ENCODE measurements around the gene PRKX. TPM values are rescaled to one million over a fixed set of nuclear protein-coding genes. Genes with fewer than 3 reads are reported as not detected.
"Not testable (repeated sequence)": the region's sequence is repeated elsewhere in the genome, so short reads cannot be mapped to it uniquely, and the experiment has no call there.

PRKX gene
- total RNA-seq, 1 donor from 2014 or later = 25.1 TPM

- no peak for DNase-seq (ENCODE audit: low read depth, low spot score)
Observed at GRCh38 chrX:3711331-3711917, 2.0 kb downstream of the PRKX start.

GRCh38 chrX:3707673-3708274 is 5.7 kb downstream of the PRKX start:
- DNase-seq (ENCODE audit: low read depth, low spot score) = not testable (repeated sequence)

GRCh38 chrX:3706481-3706880 is 7.0 kb downstream of the PRKX start:
- DNase-seq (ENCODE audit: low read depth, low spot score) = no peak

GRCh38 chrX:3703251-3703650 is 10.2 kb downstream of the PRKX start:
- not testable (repeated sequence) for DNase-seq (ENCODE audit: low read depth, low spot score)

DNA sequence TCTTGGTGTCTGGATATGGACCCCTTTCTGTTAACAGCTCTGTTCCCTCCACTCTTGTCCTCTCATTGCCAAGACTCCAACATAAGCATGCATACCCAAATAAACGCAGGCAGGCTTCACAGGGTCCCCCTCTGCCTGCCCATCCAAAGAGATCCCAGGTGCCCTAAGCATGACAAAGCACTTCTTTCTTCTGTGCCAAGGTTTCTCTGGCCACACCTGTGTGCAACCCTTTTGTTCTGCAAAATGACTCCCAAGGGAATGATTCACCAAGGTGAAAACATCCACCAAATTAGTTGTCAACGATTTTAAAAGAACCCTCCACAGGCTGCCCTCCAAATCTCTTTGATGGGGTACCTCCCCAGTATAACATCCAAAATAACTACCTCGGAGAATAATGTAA is 11.4 kb downstream of the PRKX start:
- not testable (repeated sequence) for DNase-seq (ENCODE audit: low read depth, low spot score)

- not testable (repeated sequence) for DNase-seq (ENCODE audit: low read depth, low spot score)
Observed at GRCh38 chrX:3701445-3701928, 12.0 kb downstream of the PRKX start.

GRCh38 chrX:3699821-3700381 is 13.5 kb downstream of the PRKX start:
- no peak for DNase-seq (ENCODE audit: low read depth, low spot score)

DNA sequence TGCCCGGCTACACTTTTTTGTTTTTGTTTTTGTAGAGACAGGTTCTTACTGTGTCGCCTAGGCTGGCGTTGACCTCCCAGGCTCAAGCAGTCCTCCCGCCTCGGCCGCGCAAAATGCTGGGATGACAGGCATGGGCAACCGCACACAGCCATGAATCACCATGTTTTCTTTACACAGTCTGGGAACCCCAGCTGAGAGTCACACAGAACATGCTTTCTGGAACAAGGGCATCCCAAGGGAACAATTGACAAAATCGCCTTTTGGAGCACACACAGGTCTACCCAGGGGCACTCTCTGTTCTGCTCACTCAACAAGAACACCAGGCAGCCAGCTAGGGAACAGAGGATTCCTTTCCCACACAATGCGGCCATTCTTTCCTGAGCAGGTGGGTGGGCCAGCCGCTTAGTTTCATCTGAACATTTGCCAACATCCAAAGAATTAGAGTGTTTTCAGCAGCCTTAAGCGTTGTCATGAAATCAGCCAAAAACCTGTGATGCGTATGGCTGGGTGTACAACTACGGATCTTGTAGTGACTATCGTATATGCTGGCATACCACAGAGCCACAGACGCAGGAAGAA is 15.7 kb downstream of the PRKX start:
- no peak for DNase-seq (ENCODE audit: low read depth, low spot score)

GRCh38 chrX:3697220-3697684 is 16.2 kb downstream of the PRKX start:
- no peak for DNase-seq (ENCODE audit: low read depth, low spot score)

DNA sequence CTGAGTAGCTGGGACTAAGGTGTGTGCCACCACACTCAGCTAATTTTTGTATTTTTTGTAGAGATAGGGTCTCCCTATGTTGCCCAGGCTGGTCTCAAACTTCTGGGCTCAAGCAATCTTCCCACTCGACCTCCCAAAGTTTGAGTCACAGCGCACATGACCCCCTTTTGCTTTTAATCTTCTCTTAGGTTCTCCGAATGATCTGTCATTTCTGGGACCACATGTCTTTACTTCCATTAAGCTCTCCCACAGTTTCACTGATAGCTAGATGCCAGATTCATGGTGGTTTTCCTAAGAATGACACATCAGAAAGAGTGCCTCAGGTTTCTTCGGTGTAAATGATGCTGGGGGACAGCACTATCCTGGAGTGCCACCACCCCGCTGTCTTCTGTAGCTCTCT is 17.9 kb downstream of the PRKX start:
- DNase-seq (ENCODE audit: low read depth, low spot score) = no peak

GRCh38 chrX:3690140-3690539 is 23.3 kb downstream of the PRKX start:
- no peak for DNase-seq (ENCODE audit: low read depth, low spot score)

DNA sequence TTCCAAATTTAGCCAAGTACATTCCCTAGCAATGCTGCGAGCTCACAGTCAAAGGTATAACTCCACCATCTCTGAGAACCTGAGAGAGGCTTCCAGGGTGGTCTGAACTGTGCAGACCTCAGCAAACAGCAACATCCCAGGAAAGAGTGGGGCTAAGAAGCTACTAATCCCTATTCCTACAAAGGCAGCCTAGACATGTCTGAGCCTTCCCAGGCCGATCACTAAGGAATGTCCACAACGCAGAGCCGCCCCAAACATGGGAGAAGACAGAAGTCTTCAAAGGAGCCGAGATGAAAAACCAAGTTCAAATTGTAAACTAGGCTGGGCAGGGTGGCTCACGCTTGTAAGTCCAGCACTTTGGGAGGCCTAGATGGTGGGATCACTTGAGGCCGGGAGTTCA is 30.2 kb downstream of the PRKX start:
- DNase-seq (ENCODE audit: low read depth, low spot score) = not testable (repeated sequence)

- DNase-seq (ENCODE audit: low read depth, low spot score) = no peak
Observed at GRCh38 chrX:3680459-3680858, 33.0 kb downstream of the PRKX start.

DNA sequence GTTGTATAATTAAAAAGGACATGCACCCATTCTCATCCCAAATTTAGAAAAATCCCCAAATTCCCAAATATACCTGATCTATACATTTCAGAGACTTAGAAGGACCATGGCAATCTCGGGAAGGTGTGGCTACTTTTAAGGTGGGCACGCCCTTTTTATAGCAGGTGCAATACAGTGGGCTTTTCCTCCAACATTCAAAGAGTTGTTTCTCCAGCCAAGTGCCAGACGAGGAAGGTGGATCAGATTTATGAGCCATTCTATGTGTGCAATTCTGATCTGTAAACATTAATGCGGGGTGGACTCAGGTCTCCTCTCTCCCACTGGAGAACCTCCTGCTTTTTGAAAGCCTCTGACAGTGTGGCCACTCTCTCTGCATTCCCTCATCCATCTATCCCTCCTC is 33.8 kb downstream of the PRKX start:
- no peak for DNase-seq (ENCODE audit: low read depth, low spot score)

DNA sequence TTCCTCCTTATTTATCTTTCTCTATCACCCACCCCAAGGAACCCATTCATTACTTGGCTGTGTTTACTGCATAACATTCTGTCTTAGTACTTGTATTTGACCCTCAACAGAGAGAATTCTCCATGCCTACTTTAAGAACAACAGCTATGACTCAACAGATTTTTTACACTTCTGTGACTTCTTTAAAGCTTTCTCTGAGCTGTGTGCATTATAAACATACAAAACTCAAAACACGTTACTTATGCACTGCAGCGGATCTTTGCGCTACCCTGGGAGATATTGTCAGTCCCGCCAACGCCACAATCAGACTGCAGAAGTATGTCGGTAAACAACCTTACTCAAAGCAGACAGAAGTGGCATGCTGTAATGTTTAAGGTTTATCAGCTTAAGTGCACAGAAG is 35.1 kb downstream of the PRKX start:
- no peak for DNase-seq (ENCODE audit: low read depth, low spot score)

GRCh38 chrX:3674881-3675280 is 38.6 kb downstream of the PRKX start:
- no peak for DNase-seq (ENCODE audit: low read depth, low spot score)

DNA sequence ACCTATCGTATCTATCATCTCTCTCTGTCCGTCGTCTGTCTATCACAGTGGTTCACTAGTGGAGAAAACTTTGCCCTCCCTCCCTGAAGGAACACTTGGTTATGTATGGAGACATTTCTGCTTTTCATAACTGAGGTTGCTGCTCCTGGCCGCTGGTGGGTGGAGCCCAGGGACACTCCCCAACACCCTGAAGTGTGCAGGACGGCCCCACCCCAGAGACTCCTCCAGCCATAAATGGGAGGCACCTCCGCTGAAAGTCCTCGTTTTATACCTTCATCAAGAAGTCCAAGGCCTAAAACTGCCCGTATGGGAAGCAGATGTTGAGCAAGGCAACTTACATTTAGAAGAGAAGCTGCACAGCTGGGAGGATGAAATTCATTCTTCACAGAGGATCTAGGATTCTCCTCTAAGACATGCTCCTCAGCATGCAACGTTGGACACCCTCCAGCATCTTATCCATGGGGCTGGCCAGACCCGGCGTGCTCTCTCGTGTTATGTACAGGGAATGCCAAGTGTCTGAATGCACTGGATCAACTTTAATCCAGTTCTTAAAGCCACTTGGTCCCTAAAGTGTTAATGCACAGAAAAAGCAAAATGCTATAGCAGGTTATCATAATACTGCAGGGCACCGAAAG is 43.5 kb downstream of the PRKX start:
- DNase-seq (ENCODE audit: low read depth, low spot score) = no peak

- no peak for DNase-seq (ENCODE audit: low read depth, low spot score)
Observed at GRCh38 chrX:3666975-3667374, 46.5 kb downstream of the PRKX start.

DNA sequence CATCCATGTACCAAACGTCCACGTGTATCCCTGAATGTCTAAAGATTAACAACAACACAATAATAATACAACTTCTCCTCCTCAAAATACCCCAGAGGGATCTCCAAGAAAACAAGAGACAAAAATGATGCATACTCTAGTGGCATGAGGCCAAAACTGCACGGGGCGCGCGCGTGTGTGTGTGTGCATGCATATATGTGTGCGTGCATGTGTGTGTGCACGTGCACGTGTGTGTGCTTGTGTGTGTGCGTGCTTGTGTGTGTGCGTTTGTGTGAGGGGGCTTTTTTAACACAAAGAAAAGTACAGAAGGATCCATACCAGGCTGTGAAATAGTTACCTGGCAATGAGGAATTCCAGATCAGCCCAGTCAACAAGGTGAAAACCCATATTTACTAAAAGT is 48.5 kb downstream of the PRKX start:
- no peak for DNase-seq (ENCODE audit: low read depth, low spot score)

- DNase-seq (ENCODE audit: low read depth, low spot score) = not testable (repeated sequence)
Observed at GRCh38 chrX:3663576-3664250, 49.7 kb downstream of the PRKX start.

GRCh38 chrX:3659761-3660160 is 53.7 kb downstream of the PRKX start:
- no peak for DNase-seq (ENCODE audit: low read depth, low spot score)

DNA sequence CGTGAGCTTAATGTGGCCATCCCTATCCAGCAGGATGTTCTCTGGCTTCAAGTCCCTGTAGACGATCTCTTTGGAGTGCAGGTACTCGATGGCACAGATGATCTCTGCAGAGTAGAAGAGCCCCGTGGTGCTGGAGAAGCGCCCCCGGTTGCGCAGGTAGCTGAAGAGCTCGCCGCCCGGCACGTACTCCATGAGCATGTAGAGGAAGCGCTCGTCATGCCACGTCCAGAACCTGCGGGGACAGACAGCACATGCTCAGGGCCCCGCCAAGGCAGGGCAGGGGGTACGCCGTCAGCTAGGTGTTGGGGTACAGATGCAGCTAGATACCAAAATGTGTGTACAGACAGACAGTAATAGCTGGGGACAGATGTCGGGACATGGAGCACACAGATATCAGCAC is 58.3 kb downstream of the PRKX start:
- DNase-seq (ENCODE audit: low read depth, low spot score) = no peak

All from pulmonary artery endothelial cell (primary cell).